Measurements from ENCODE around the gene LDLRAD3.

Gene LDLRAD3

DNA sequence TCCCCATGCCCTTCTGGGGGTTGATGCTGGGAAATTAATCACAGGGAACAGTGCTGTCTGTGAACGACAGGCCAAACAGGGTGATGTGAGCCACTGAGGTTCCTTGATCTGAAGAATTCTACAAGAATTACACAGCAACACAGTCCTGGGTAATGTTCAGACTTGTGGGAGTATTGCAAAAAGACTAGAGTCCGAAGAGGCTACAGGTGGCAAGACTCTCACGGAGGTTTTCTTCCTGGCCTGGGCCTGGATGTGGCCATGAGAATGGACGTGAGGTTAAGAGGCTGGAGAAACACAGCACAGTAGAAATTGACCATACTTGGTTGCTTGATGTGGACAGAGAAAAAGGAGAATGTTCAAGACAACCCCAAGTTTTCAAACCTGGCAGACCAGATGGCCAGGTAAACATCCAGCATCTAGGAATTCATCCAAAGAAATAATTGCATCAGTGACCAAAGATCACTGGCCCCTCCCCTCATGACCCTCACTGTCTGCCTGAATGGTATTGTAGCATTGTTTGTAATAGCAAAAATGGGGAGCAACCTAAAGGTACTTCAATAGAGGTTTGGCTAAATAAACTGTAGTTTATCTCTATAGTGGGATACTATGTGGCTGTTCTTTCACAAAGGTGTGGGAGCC, 274.5 kb downstream of the LDLRAD3 start:
- no peak for DNase-seq

DNA sequence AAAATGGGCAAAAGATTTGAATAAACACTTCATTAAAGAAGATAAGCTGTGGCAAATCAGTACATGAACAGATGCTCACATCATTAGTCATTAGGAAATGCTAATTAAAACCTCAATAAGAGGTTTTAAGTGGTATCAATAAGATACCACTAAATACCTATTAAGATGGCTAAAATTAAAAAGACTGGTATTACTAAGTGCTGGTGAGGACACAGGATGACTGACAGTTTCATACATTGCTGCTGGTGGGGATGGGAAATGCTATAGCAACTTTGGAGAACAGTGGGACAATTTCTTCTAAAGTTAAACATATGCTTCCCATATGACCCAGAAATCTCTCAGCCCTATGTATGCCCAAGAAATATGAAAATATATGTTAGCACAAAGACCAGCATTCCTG, 276.1 kb downstream of the LDLRAD3 start:
- no peak for DNase-seq

- DNase-seq = no peak
Observed at GRCh38 chr11:36222831-36223635, 279.2 kb downstream of the LDLRAD3 start.

GRCh38 chr11:36224209-36224882, 280.5 kb downstream of the LDLRAD3 start:
- DNase-seq = no peak

DNA sequence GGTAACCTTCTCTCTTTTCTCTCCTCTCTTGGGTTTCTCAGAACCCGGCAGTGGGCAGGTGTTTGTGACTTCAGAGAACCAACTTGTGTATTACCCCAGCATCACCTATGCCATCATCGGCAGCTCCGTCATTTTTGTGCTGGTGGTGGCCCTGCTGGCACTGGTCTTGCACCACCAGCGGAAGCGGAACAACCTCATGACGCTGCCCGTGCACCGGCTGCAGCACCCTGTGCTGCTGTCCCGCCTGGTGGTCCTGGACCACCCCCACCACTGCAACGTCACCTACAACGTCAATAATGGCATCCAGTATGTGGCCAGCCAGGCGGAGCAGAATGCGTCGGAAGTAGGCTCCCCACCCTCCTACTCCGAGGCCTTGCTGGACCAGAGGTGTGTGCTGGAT, 283.2 kb downstream of the LDLRAD3 start:
- no peak for DNase-seq

GRCh38 chr11:36228689-36229088, 284.8 kb downstream of the LDLRAD3 start:
- DNase-seq = no peak

GRCh38 chr11:36229091-36229705, 285.3 kb downstream of the LDLRAD3 start:
- DNase-seq = no peak

GRCh38 chr11:36230779-36231699, 287.2 kb downstream of the LDLRAD3 start:
- no peak for DNase-seq

- DNase-seq = no peak
Observed at GRCh38 chr11:36233204-36233603, 289.3 kb downstream of the LDLRAD3 start.

DNA sequence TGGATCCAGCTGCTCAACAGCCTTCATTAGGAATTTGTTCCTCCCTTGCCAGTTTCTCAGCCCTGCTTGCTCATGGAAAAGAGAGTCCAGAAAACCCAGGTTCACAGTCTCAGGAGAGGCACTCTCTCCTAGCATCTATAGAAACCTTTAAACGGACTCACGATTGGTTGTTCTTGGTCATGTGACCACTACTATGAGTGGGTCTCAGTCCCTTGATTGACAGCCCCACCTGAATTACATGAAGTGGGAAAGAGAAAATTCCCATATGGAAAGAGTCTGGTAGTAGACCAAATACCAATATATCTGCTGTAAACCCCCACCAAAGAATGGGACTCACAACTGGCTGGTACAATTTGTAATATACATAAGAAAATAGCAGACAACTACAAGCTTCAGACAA, 291.0 kb downstream of the LDLRAD3 start:
- no peak for DNase-seq

DNA sequence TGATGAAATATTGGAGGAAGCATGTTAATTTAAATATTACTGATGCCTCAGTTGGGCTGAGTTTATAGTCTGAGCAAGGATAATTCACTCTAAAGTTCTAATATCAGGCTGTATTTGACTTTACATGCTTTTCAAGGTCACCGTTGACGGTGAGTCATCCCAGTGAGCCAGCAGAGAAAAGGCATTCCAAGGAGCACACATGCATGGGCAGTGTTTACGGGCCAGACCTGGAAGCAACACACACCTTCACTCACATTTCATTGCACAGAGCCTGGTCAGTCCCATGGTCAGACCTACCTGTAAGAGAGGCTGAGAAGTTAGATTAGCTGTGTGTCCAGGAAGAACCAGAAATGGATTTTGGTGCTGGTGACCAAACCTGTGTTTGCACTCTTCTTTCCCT, 291.9 kb downstream of the LDLRAD3 start:
- no peak for DNase-seq

DNA sequence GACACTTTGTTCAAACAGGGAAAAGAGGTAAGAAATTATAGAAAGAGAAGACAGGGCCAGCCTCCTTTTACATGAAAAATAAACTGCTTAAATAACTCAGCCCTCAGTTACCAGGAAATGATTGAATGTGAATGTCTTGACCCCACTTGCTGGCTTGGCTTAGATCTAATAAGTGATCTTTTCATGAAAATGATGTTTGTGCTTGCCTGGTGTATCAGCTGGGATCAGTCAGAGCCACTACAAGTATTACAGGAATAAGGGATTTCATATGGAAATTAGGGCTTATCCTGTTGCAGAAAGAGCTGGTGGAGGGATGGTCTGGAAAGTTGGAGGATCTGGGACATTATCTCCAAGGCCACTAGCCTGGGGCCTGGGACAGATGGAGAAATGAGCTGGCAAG, 293.5 kb downstream of the LDLRAD3 start:
- DNase-seq = no peak

GRCh38 chr11:36238036-36238631, 294.3 kb downstream of the LDLRAD3 start:
- no peak for DNase-seq

GRCh38 chr11:36238881-36239280, 295.0 kb downstream of the LDLRAD3 start:
- DNase-seq = peak; percentile 20

GRCh38 chr11:36239636-36240035, 295.8 kb downstream of the LDLRAD3 start:
- DNase-seq = peak; percentile 94

- DNase-seq = no peak
Observed at GRCh38 chr11:36240173-36240572, 296.3 kb downstream of the LDLRAD3 start.

DNA sequence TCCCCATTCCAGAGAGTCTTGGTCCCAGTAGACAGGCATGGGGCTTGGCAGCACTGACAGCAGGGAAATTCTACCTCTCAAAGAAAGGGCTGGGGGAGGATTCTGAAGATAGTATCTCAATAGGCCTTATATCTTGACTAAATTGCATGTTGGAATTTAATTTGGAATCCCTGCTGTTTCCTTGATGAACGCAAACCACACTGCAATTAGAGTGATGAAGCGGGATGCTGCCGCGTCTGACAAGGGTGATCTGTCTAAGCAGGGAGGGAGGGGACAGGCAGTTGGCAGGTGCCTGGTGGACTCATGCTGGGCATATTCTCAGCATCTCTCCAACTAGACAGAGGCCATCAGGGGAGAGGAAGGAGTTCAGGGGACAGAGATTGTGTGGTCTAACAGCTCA, 296.9 kb downstream of the LDLRAD3 start:
- DNase-seq = peak; percentile 24

DNA sequence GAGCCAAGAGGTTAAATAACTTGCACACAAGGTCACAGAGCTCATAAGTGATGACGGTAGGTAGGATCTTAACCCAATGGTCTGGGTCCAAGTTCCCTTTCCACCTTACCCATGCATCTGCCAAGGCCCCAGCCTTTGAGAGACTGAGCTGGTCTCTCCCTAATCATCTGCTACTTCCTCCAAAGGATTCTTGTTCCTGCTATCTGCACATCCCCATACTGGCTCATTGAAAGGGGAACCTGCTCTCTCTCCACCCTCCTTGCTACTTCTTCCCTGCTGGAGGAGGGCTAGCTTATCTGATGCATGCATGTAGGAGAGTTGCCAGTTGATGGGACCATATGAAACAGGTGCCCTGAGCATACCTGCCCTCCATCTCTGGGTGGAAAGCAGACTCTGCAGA, 297.6 kb downstream of the LDLRAD3 start:
- no peak for DNase-seq

GRCh38 chr11:36243641-36244040, 299.8 kb downstream of the LDLRAD3 start:
- DNase-seq = no peak

- no peak for DNase-seq
Observed at GRCh38 chr11:36247493-36247892, 303.6 kb downstream of the LDLRAD3 start.

DNA sequence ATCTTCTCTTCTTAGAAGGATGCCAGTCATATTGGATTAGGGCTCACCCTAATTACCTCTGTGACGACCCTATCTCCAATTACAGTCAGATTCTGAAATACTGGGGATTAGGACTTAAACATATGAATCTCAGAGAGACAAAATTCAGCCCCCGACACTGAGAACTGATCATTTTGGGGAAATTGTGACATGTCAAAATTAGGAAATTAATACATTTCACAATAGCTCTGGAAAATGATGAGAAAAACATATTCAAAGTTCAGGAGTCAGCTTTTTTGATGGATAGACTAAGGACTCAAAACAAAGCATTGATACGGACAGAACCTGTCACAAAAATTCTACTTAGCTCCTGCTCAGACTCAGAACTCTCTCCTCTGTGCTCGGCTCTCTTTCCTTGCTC, 304.6 kb downstream of the LDLRAD3 start:
- DNase-seq = no peak

DNA sequence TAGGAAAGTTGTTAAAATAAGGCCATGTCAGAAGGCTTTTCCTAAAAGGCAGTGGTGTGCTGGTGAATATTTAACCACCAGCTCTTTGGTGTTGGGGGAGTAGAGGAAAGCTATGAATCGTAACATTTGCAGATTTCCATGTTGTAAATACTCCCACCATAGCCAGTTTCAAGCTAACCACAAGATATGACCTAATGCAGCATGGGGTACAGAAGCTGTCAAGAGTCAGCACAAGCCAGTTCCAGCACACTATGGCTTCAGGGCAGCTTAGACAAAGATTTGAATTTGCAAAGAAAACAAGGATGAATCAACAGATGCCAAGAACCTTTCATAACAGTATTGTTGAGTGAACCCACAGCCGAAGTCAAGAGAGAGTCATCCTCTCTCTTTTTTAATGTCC, 305.4 kb downstream of the LDLRAD3 start:
- DNase-seq = no peak
